Hippocampal formation (tissue), 2 donors: Measurements from ENCODE around the gene MCRIP1.

Source experiments
- DNase-seq, 2 donors: peaks; one replicate each; lab custom pipeline; 2025; lab: John Stamatoyannopoulos, UW

The MCRIP1 gene

DNA sequence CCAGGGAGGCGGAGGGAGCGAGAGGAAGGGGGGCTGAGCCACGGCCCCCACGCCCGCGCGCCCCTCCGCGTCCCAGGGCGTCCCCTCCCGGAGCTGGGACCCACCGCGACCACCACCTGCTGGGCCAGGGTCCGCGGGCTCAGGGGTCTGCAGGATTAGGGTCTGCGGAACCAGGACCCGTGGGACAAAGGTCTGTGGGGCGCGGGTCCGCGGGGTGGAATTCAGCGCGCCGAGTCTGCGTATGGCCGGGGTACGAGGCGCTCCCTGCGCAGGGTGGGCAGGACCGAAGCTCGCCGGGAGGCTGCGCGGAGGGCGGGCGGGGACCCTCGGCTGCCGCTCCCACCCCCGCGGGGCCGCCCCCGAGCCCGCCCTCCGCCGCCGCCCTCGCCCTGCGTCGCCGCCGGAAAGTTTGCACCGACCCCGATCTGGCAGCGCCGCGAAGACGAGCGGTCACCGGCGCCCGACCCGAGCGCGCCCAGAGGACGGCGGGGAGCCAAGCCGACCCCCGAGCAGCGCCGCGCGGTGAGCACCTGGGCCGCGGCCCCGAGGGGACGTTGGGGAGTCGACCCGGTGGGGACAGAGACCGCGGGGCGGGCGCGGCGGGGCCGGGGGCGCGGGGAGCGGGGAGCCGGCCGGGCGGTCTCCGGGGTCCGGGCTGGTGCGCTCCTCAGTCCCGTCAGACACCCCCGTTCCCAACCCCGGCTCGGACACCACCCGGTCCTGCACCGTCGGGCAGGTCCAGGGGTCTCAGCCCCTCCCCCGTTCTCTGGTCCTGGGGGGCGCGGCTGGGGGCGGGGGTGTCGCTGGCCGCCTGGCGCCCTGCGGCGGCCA lies 29.1 kb downstream of the MCRIP1 start, which contains the start of gene GCGR:
Gene GCGR, plus strand, starts transcription at position 423 of the 831 bp plus-strand sequence. CDS start 4,869 bp downstream, outside the sequence.
- DNase-seq, result no peak

DNA sequence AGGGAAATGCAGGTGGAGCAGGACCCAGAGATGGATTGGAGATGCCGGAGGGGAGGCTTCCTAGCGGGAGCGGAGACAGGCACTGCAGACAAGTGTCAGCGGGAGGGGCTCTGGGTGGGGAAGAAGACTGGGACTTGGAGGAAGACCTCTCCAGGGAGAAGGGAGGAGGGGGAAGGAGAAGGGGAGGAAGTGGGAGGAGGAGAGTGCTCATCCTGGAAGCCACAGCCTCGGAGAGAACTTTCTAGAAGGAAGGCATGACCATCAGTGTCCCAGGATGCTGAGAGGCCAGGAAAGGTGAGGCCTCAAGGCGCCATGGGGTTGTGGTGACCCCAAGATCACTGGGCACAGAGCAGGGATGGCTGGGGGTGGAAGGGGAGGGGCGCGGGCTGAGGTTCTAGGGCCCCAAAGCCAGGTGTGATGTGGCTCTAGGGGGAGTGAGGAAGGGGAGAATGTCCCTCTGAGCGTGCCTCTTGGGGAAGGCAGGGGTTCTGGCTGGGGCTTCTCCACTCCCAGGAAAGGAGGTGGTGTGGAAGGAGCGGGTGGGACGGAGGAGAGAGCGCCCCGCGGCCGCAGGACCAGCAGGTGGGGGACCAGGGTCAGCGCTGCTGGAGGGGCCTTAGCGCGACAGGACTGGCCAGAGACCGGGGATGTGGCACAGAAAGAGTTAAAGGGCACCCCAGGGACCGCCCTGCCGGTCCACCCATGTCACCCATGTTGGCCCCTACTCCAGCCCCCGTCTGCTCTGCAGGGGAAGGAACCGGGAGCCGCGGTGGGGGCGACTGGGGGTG lies 30.0 kb downstream of the MCRIP1 start:
- no peak for DNase-seq

DNA sequence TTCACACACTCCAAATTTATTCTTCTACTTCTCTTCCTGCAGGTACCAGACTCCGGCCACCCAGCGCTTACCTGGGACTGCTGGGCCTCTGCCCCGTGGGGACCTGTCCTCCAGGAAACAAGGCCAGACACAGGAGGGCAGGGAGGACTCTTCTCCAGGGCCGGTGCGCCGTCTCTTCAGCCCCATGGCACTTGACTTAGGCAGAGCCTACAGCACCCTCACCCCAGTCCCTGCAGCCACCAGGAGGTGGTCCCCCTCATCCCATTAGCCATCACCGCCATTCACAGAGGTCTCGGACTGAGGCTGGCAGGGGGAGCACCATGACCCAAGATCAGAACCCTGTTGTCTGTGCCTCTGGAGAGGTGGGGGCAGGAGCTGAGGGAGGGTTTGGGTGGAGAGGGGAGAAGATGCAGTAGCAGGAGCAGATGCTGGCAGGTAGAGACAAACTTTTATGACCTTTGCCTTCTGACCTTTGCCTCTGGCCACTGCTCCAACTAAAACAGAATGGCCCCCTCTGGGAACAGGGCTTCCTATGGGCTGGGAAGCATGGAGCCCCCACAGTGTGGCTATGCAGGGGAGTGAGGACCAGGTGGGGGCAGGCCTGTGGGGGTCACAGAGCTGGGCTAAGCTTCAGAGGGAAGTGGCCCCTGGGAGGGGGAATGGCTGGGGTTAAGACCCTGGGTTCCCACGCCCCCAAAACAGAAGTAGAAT lies 30.9 kb downstream of the MCRIP1 start:
- DNase-seq, result no peak

DNA sequence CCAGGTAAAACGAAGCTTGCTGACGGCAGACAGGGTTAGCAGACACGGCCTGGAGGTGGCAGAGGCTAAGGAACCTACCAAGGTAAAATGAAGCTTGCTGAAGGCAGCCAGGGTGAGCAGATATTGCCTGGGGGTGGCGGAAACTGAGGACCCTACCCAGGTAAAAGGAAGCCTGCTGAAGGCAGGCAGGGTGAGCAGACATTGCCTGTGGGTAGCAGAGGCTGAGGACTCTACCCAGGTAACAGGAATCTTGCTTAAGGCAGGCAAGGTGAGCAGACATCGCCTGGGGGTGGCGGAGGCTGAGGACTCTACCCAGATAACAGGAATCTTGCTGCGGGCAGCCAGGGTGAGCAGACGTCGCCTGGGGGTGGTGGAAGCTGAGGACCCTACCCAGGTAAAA lies 31.8 kb downstream of the MCRIP1 start:
- no peak for DNase-seq

DNA sequence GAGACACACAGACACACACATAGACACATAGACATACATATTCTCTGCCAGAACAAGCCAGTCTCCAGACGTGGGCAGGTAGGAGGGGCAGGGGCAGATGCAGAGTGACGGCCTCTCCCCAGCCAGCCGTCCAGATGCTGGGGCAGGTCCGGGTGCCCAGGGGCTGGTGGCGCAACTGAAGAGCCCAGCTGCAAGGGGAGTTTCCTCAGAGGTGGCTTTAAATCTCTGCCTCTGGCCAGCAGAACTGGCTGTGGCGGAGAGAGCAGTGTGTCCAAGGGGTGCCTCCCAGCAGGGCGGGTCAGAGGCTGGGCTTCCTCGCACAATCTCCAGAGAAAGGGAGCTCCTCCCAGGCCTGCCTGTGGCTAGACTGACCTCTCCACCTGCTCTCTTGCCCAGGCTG lies 38.6 kb downstream of the MCRIP1 start:
- no peak for DNase-seq

DNA sequence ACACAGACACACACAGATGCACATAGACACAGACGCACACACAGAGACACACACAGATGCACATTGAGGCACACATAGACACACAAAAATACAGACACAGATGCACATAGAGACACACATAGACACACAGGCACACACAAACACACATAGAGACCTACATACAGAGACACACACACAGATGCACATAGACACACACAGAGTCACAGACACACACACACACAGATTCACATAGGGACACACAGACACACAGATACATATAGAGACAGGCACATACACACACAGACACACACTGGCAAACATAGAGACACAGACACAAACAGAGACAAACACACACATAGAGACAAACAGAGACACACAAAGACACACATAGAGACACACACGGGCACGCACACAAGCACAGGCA lies 39.0 kb downstream of the MCRIP1 start:
- DNase-seq, result no peak

DNA sequence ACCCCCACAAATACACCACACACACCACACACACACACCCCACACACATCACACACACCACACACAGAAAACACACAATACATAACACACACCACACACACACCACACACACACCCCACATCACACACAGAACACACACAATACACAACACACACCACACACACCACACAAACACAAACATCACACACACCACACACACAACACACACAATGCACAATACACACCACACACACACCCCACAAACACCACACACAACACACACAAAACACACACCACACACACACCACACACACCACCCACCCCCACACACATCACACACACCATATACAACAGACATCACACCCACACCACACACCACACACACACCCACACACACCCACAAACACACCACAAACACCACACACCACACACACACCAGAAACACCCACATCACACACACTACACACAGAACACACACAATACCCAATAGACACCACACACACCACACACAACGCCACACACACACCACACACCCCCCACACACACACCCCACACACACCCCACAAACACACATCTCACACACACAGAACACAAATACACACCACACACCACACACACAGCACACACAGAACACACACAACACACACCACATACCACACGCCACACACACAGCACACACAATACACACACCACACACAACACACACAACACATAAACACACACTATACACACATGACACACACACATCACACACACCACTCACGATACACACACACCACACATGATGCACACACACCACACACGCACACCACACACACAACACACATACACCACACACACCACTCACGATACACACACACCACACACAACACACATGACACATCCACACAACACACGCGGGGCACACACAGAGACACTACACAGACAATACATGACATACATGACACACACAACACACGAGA lies 40.1 kb downstream of the MCRIP1 start:
- no peak for DNase-seq
